A549 (cell line): ENCODE data around the gene KLHDC7B. TPM values are rescaled to one million over a fixed set of nuclear protein-coding genes. Genes with fewer than 3 reads are reported as not detected.

ENCODE experiments used
- ATAC-seq, 2 experiments: fragments of 200-7000 bp in 1 of 2; fragments of >200 bp in 1 of 2; cut with Nextera tagmentation in 1 of 2; cut with Tn5 transposase in 1 of 2; 3 replicates each; pipeline versions ENCODE4 v1.8.0 to v1.9.1; 2018 to 2020; ENCODE audit warnings: mild to moderate bottlenecking in 1 of 2, moderate library complexity in 1 of 2
- CTCF ChIA-PET: fragments of 300-600 bp; sonication (Branson Sonifier 250); formaldehyde crosslinking; extraction: SDS; loops from one replicate; lab custom pipeline; 2021; ENCODE audit warnings: antibody characterized with exemption, inconsistent platforms; lab: Yijun Ruan, JAX
- POLR2A ChIA-PET: fragments of 350-600 bp; formaldehyde crosslinking; extraction: SDS; loops from one replicate; lab custom pipeline; 2021; ENCODE audit warnings: antibody characterized with exemption, inconsistent platforms; lab: Yijun Ruan, JAX
- DNase-seq, 2 experiments: peaks; one replicate each; pipeline versions ENCODE4 v3.0.0 to v3.0.0-alpha.2; 2011 to 2016; ENCODE audit warnings: low read depth in 1 of 2, low spot score in 1 of 2
- FAIRE-seq: peaks from 2 replicates; lab custom pipeline; 2011; peaks lifted over from hg19 to GRCh38; lab: Jason Lieb, UNC
- H3K27ac ChIP-seq, 2 experiments: fragments of >200 bp; sonication (Bioruptor Twin); formaldehyde crosslinking; 3 replicates each; pipeline ENCODE4 v1.5.1; 2016 to 2017
- H3K4me1 ChIP-seq: fragments of >200 bp; sonication (Bioruptor Twin); formaldehyde crosslinking; 3 replicates; pipeline ENCODE4 v1.6.1; 2016
- H3K4me2 ChIP-seq: fragments of >200 bp; sonication (Bioruptor Twin); formaldehyde crosslinking; 3 replicates; pipeline ENCODE4 v1.6.1; 2016
- H3K4me3 ChIP-seq: fragments of >200 bp; sonication (Bioruptor Twin); formaldehyde crosslinking; 3 replicates; pipeline ENCODE4 v1.5.1; 2016
- H3K9me3 ChIP-seq: fragments of >200 bp; sonication (Bioruptor Twin); formaldehyde crosslinking; 3 replicates; pipeline ENCODE4 v1.6.1; 2016
- BCL3 ChIP-seq: fragments of >200 bp; sonication (Bioruptor Twin); formaldehyde crosslinking; IDR thresholded peaks from 3 replicates; pipeline ENCODE4 v1.6.1; 2016
- ELK1 ChIP-seq: fragments of 150-350 bp; IDR thresholded peaks from 2 replicates; pipeline ENCODE4 v1.6.1; 2014; ENCODE audit warnings: low read depth, mild to moderate bottlenecking, low read length
- HOXA7 ChIP-seq: fragments of 250-450 bp; sonication (Bioruptor Pico); IDR thresholded peaks from 2 replicates; pipeline ENCODE4 v1.5.0; 2020; ENCODE audit warnings: mild to moderate bottlenecking, moderate library complexity
- KDM5A ChIP-seq: fragments of 200-600 bp; sonication (generic); IDR thresholded peaks from 2 replicates; pipeline ENCODE4 v1.6.1; 2016; ENCODE audit warnings: antibody characterized with exemption, mild to moderate bottlenecking
- MAFK ChIP-seq: fragments of 450-650 bp; IDR thresholded peaks from 2 replicates; pipeline ENCODE4 v1.6.1; 2014; ENCODE audit not compliant: partially characterized antibody
- MYC ChIP-seq: IDR thresholded peaks from 2 replicates; pipeline ENCODE4 v1.6.1; 2012; ENCODE audit warnings: mild to moderate bottlenecking, inconsistent platforms, low read length, improper control_type of control experiment, borderline replicate concordance
- NFE2L2 ChIP-seq: fragments of 150-350 bp; conservative IDR thresholded peaks from 2 replicates; pipeline ENCODE4 v1.6.1; 2014; ENCODE audit warnings: low read length
- NR3C1 ChIP-seq: fragments of >200 bp; sonication (Bioruptor Twin); formaldehyde crosslinking; IDR thresholded peaks from 3 replicates; pipeline ENCODE4 v1.6.1; 2017
- POLR2A ChIP-seq: IDR thresholded peaks from 2 replicates; pipeline ENCODE4 v1.6.1; 2012; ENCODE audit warnings: mild to moderate bottlenecking, low read length
- RCOR1 ChIP-seq: fragments of 150-350 bp; IDR thresholded peaks from 2 replicates; pipeline ENCODE4 v1.6.1; 2014; ENCODE audit warnings: antibody characterized with exemption, low read length, low read depth
- REST ChIP-seq: fragments of 200-600 bp; sonication (generic); IDR thresholded peaks from 2 replicates; pipeline ENCODE4 v1.6.1; 2016; ENCODE audit warnings: antibody characterized with exemption, mild to moderate bottlenecking, moderate library complexity
- RFX5 ChIP-seq: fragments of 450-650 bp; IDR thresholded peaks from 2 replicates; pipeline ENCODE4 v1.7.1; 2014; ENCODE audit warnings: antibody characterized with exemption, mild to moderate bottlenecking, moderate library complexity
- RNF2 ChIP-seq: fragments of 200-600 bp; sonication (generic); IDR thresholded peaks from 2 replicates; pipeline ENCODE4 v1.6.1; 2016; ENCODE audit warnings: low read depth, mild to moderate bottlenecking, antibody characterized with exemption, moderate library complexity, borderline replicate concordance
- ZC3H11A ChIP-seq: fragments of 450-650 bp; IDR thresholded peaks from 2 replicates; pipeline ENCODE4 v1.6.1; 2014; ENCODE audit warnings: antibody characterized with exemption, mild to moderate bottlenecking
- ZNF302 ChIP-seq: fragments of 250-450 bp; sonication (Bioruptor Pico); IDR thresholded peaks from 2 replicates; pipeline ENCODE4 v1.9.0; 2021; ENCODE audit warnings: inconsistent platforms, mild to moderate bottlenecking, moderate library complexity
- WGBS: methylation state at CpG from one replicate; pipeline ENCODE4 v1.1.6; 2017; ENCODE audit errors: missing lambda C conversion rate; 5-methylcytosine and 5-hydroxymethylcytosine counted together
- polyA plus RNA-seq, 4 experiments: library from polyadenylated mRNA; depleted of rRNA in 3 of 4; stranded (reverse); fragments of >200 nt; fragmentation: RNase III in 1 of 4; extraction: RNeasy Plus Mini Kit Qiagen cat#74134 plus additional on column Dnase treatment in 1 of 4; gene quantifications; 2 replicates in 3 of 4; 3 replicates in 1 of 4; pipeline ENCODE4 v1.2.3, GENCODE V29; 2011 to 2017
- TF ChIP-seq, protein P1 (sequence below): IDR thresholded peaks from 2 replicates; pipeline ENCODE4 v1.6.1; 2012
- TF ChIP-seq, protein P2 (sequence below): fragments of >200 bp; sonication (Bioruptor Twin); formaldehyde crosslinking; IDR thresholded peaks from 3 replicates; pipeline ENCODE4 v1.5.1; 2016
- TF ChIP-seq, protein P3 (sequence below): fragments of 450-650 bp; IDR thresholded peaks from 2 replicates; pipeline ENCODE4 v1.6.1; 2014; ENCODE audit warnings: antibody characterized with exemption

KLHDC7B gene
- polyA plus RNA-seq, 2 of the 4 experiments (the other 2 are of a cell fraction), result 0.09 TPM; not detected in 1

DNA sequence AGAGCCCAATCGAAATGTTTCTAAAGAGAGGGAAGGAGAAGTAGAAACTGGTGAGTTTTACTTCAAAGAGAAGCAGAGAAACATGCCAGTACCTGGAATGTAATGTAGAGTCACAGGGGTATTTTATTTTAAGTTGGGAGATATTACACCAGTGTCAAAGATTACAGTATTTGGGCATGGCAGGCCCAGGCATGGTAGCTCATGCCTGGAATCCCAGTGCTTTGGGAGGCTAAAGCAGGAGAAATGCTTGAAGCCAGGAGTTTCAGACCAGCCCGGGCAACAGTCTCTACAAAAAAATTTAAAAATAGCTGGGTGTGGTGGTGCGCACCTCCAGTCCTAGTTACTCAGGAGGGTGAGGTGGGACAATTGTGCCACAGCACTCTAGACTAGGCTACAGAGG lies 14.3 kb downstream of the KLHDC7B start (continued):
- TF ChIP-seq ELK1, result no peak
- no peak for TF ChIP-seq RFX5

GRCh38 chr22:50561401-50562358 lies 16.0 kb downstream of the KLHDC7B start:
- DNase-seq, result no peak
- 86% methylated on average over 13 of the region's 34 CpGs for WGBS
- ChIA-PET CTCF (interaction anchor here (0.6 to 1.7 kb wide), 2 partner anchors 10 to 58 kb away, joined by 3 to 5 read pairs; no protein-coding TSS in a partner anchor), POLR2A (no interaction called here)
- H3K9me3 ChIP-seq, result no peaks in the 10 kb centered on the region
- no peaks in the 10 kb centered on the region for H3K4me1 ChIP-seq
- no peak for ATAC-seq
- TF ChIP-seq ELK1, result no peak
- no peak for TF ChIP-seq NFE2L2
- TF ChIP-seq NR3C1, result no peak
- no peak for TF ChIP-seq ZC3H11A
- TF ChIP-seq KDM5A, result no peak
- no peak for TF ChIP-seq MAFK
- no peak for TF ChIP-seq MYC
- TF ChIP-seq HOXA7 (CRISPR knock-in tag), result no peak
- TF ChIP-seq RFX5, result no peak
- TF ChIP-seq RNF2, result no peak
- no peak for TF ChIP-seq ZNF302 (CRISPR knock-in tag)
- FAIRE-seq, result no peak
- 0 out of 6 replicates have a peak overlapping the region, but pooled peaks of 1 of the 2 experiments have one; percentile 16 for H3K27ac ChIP-seq
- no peak overlapping the region for H3K4me3 ChIP-seq
- H3K4me2 ChIP-seq, result no peak overlapping the region

DNA sequence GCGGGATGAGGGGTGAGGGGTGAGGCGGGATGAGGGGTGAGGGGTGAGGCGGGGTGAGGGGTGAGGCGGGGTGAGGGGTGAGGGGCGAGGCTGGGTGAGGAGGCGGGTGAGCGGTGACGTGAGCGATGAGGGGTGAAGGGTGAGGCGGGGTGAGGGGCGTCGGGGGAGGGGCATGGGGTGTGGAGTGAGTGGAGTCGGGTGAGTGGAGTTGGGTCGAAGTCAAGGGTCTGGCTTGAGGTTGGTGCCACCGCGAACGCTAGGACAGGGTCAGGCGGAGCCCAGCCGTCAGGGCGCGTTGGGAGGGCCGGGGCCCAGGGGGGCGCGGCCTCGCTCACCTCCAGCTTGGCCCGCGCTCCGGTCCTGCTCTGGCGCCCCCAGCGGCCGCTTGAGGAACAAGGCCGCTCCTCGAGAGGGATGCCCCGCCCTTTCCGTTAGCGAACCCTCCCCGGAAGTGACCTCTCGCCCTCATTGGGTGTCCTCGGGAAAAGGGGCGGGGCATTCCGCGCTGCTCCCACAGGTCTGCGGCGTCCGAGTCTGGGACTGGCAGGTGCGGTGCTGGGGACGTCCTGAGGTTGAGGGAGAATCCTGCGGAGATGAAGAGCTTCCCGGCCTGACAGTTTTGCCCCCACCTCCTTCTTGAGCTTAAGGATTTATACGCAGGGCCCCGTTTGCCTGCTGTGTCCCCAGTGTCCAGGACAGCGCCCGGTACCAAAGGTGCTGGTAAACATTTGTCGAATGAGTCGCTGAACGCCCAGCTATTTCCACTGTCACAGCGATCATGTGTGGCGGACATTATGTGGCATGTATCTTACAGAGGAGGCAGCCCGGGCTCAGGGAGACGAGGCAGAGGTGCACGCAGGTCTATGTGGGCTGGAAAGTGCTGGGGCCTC lies 17.1 kb downstream of the KLHDC7B start, which contains the start of gene SYCE3:
SYCE3 (minus strand) TSS at position 397 of the 890 bp plus-strand sequence. CDS start 6,514 bp downstream, outside the sequence.
- no peaks in the 10 kb centered on the region for H3K4me1 ChIP-seq
- ChIA-PET CTCF (interaction anchor here (0.7 to 4.8 kb wide), 28 partner anchors 9 to 290 kb away, joined by 3 to 53 read pairs (median 4); partner anchors contain the start of genes ARSA, CHKB, CPT1B and KLHDC7B), POLR2A (interaction anchor here (1.0 to 1.6 kb wide), 7 partner anchors 17 to 55 kb away, joined by 3 to 8 read pairs (median 3); partner anchors contain the start of genes KLHDC7B, LMF2, NCAPH2 and SCO2)
- no peaks in the 10 kb centered on the region for H3K9me3 ChIP-seq
- ATAC-seq, result peak; percentile 90 to 97
- 3% methylated on average over 6 of the region's 61 CpGs for WGBS
- H3K27ac ChIP-seq, result peak within 1 kb of the TSS; percentile 76 to 96
- FAIRE-seq, result no peak
- peak; percentile 73 to 91 for DNase-seq
- peak within 1 kb of the TSS; percentile 64 for H3K4me3 ChIP-seq
- peak within 1 kb of the TSS; percentile 98 for H3K4me2 ChIP-seq
- TF ChIP-seq KDM5A (no peak), REST (no peak), BCL3 (no peak), RCOR1 (no peak), POLR2A (peak; percentile 35; the same call in 1 of the 2 replicates), MYC (peak; percentile 37; the same call in 1 of the 2 replicates)
- TF ChIP-seq, protein P1, sequence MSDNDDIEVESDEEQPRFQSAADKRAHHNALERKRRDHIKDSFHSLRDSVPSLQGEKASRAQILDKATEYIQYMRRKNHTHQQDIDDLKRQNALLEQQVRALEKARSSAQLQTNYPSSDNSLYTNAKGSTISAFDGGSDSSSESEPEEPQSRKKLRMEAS, result peak; percentile 40; the same call in 1 of the 2 replicates
- TF ChIP-seq, protein P2, sequence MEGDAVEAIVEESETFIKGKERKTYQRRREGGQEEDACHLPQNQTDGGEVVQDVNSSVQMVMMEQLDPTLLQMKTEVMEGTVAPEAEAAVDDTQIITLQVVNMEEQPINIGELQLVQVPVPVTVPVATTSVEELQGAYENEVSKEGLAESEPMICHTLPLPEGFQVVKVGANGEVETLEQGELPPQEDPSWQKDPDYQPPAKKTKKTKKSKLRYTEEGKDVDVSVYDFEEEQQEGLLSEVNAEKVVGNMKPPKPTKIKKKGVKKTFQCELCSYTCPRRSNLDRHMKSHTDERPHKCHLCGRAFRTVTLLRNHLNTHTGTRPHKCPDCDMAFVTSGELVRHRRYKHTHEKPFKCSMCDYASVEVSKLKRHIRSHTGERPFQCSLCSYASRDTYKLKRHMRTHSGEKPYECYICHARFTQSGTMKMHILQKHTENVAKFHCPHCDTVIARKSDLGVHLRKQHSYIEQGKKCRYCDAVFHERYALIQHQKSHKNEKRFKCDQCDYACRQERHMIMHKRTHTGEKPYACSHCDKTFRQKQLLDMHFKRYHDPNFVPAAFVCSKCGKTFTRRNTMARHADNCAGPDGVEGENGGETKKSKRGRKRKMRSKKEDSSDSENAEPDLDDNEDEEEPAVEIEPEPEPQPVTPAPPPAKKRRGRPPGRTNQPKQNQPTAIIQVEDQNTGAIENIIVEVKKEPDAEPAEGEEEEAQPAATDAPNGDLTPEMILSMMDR, result peak; percentile 73
- TF ChIP-seq, protein P3, sequence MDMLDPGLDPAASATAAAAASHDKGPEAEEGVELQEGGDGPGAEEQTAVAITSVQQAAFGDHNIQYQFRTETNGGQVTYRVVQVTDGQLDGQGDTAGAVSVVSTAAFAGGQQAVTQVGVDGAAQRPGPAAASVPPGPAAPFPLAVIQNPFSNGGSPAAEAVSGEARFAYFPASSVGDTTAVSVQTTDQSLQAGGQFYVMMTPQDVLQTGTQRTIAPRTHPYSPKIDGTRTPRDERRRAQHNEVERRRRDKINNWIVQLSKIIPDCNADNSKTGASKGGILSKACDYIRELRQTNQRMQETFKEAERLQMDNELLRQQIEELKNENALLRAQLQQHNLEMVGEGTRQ, result no peak
